Measurements from ENCODE around the gene MYD88. TPM values are rescaled to one million over a fixed set of nuclear protein-coding genes. Genes with fewer than 3 reads are reported as not detected.

The MYD88 gene
- total RNA-seq, 1 donor = 8.7 TPM

DNA sequence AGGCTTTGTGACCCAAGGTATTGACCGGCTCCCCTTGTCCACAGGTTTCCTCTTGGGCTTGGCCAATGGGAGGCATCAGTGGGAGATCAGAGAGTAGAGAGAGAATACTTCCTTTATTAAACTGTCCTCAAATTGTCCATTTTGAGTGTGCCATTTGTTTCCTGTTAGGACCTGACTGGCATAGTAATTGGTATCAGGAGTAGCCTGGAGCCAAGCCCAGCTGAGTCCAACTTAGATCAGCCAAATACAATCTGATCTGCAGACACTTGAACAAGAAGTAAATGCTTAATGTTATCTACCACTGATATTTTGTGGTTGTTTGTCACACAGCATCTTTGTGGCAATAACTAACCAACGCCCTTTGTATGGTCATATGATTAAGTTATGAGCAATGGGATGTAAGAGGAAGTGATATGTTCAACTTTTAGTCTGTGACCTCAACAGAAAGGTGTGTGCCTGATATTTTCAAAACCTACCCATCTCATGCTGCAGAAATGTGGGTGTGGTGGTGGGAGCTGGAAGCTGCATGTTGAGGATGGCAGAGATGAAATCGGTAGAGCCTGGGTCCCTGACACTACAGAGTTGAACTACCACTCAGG, 13.3 kb downstream of the MYD88 start:
- H3K4me2 ChIP-seq (ENCODE audit: insufficient read depth, low read length) = no peak overlapping the region
- peaks cover 9% of the 10 kb centered on the region for H3K4me1 ChIP-seq (ENCODE audit: insufficient read depth, low read length)
- no peak overlapping the region for H2AFZ ChIP-seq (ENCODE audit: low read length)
- H3K4me3 ChIP-seq (ENCODE audit: insufficient read depth, low read length) = no peak overlapping the region
- no peaks in the 10 kb centered on the region for H4K20me1 ChIP-seq (ENCODE audit: insufficient read depth, low read length)
- no peak overlapping the region for H3K27ac ChIP-seq (ENCODE audit: low read depth, low read length)
- H3K36me3 ChIP-seq (ENCODE audit: insufficient read depth, low read length) = no peaks in the 10 kb centered on the region
- H3K27me3 ChIP-seq (ENCODE audit: insufficient read depth, low read length) = no peaks in the 10 kb centered on the region
- TF ChIP-seq, protein P1, sequence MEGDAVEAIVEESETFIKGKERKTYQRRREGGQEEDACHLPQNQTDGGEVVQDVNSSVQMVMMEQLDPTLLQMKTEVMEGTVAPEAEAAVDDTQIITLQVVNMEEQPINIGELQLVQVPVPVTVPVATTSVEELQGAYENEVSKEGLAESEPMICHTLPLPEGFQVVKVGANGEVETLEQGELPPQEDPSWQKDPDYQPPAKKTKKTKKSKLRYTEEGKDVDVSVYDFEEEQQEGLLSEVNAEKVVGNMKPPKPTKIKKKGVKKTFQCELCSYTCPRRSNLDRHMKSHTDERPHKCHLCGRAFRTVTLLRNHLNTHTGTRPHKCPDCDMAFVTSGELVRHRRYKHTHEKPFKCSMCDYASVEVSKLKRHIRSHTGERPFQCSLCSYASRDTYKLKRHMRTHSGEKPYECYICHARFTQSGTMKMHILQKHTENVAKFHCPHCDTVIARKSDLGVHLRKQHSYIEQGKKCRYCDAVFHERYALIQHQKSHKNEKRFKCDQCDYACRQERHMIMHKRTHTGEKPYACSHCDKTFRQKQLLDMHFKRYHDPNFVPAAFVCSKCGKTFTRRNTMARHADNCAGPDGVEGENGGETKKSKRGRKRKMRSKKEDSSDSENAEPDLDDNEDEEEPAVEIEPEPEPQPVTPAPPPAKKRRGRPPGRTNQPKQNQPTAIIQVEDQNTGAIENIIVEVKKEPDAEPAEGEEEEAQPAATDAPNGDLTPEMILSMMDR (IDR thresholded peaks at IDR 0.05; ENCODE audit: extremely low read depth, low read depth, low read length) = no peak
- no peak for DNase-seq (ENCODE audit: insufficient read length, low spot score, missing footprints)
- no peaks in the 10 kb centered on the region for H3K79me2 ChIP-seq (ENCODE audit: insufficient read depth, low read length)
- no peaks in the 10 kb centered on the region for H3K9me3 ChIP-seq (ENCODE audit: low read depth, low read length)

DNA sequence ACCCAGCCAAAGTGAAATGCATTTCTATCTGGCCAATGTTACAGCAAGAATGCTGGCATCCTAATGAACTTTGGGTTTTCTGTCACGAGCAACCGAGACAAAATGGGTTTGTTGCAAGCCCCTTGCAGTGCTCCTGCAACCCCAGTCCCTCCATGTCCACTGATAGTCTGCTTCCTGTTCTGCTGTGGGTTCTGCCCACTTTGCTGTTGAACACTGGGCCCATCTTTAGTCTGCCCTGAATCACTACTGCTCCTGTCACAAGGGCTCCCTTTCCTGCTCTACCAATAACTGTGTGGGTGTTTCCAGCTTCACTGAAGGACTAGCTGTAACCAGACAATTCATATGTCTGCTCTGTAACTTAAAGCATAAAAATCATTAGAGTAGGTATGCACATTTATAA, 14.1 kb downstream of the MYD88 start:
- H3K27ac ChIP-seq (ENCODE audit: low read depth, low read length) = no peak overlapping the region
- no peak overlapping the region for H2AFZ ChIP-seq (ENCODE audit: low read length)
- H3K4me3 ChIP-seq (ENCODE audit: insufficient read depth, low read length) = no peak overlapping the region
- DNase-seq (ENCODE audit: insufficient read length, low spot score, missing footprints) = no peak
- H3K4me2 ChIP-seq (ENCODE audit: insufficient read depth, low read length) = no peak overlapping the region
- no peaks in the 10 kb centered on the region for H3K27me3 ChIP-seq (ENCODE audit: insufficient read depth, low read length)
- H3K79me2 ChIP-seq (ENCODE audit: insufficient read depth, low read length) = no peaks in the 10 kb centered on the region
- peaks cover 9% of the 10 kb centered on the region for H3K4me1 ChIP-seq (ENCODE audit: insufficient read depth, low read length)
- H4K20me1 ChIP-seq (ENCODE audit: insufficient read depth, low read length) = no peaks in the 10 kb centered on the region
- TF ChIP-seq, protein P1 (IDR thresholded peaks at IDR 0.05; ENCODE audit: extremely low read depth, low read depth, low read length) = no peak
- H3K36me3 ChIP-seq (ENCODE audit: insufficient read depth, low read length) = no peaks in the 10 kb centered on the region
- H3K9me3 ChIP-seq (ENCODE audit: low read depth, low read length) = no peaks in the 10 kb centered on the region

DNA sequence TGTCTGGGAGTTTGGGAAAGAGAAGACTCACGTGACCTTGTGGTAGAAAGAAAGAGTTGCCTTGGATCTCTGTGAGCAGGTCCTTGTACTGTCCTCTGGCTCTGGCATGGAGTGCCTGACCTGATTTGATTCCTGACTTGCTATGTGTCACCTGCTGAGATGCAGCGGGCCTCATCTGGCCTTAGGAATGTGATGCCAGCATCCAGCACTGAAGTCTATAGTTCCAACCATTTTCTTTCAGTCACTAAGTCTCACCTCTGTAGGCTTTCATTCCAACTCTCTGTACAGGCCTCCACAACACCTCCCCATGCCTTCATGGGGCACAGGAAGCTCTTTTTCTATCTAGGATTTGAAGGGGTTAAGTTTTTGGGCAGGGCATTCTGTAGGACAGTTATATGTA, 14.8 kb downstream of the MYD88 start:
- peaks cover 9% of the 10 kb centered on the region for H3K4me1 ChIP-seq (ENCODE audit: insufficient read depth, low read length)
- no peaks in the 10 kb centered on the region for H4K20me1 ChIP-seq (ENCODE audit: insufficient read depth, low read length)
- DNase-seq (ENCODE audit: insufficient read length, low spot score, missing footprints) = no peak
- no peak overlapping the region for H3K4me3 ChIP-seq (ENCODE audit: insufficient read depth, low read length)
- H3K79me2 ChIP-seq (ENCODE audit: insufficient read depth, low read length) = no peaks in the 10 kb centered on the region
- TF ChIP-seq, protein P1 (IDR thresholded peaks at IDR 0.05; ENCODE audit: extremely low read depth, low read depth, low read length) = no peak
- no peaks in the 10 kb centered on the region for H3K9me3 ChIP-seq (ENCODE audit: low read depth, low read length)
- H2AFZ ChIP-seq (ENCODE audit: low read length) = no peak overlapping the region
- H3K4me2 ChIP-seq (ENCODE audit: insufficient read depth, low read length) = no peak overlapping the region
- H3K36me3 ChIP-seq (ENCODE audit: insufficient read depth, low read length) = no peaks in the 10 kb centered on the region
- no peak overlapping the region for H3K27ac ChIP-seq (ENCODE audit: low read depth, low read length)
- no peaks in the 10 kb centered on the region for H3K27me3 ChIP-seq (ENCODE audit: insufficient read depth, low read length)

DNA sequence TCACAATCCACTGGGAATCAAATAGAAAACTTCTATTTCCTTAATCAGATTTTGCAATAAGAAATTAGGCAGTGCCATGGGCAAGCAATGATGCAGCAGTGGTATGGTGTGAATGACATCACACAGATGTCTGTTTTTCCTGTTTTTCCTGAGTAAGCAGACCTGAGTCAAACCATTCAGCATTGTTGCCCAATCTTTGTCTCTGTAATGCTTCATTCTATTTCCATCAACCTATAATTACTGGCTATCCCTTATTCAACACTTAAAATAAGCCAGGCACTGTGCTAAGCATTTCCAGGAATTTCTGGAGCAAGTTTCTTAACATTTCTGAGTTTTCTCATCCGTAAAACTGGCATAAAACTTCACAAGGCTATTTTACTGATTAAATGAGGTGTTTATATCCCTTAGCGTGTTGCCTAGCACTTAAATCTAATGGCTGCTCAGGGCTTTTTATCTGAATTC, 15.6 kb downstream of the MYD88 start:
- H3K4me1 ChIP-seq (ENCODE audit: insufficient read depth, low read length) = peaks cover 9% of the 10 kb centered on the region
- H3K36me3 ChIP-seq (ENCODE audit: insufficient read depth, low read length) = no peaks in the 10 kb centered on the region
- H3K9me3 ChIP-seq (ENCODE audit: low read depth, low read length) = no peaks in the 10 kb centered on the region
- no peak overlapping the region for H2AFZ ChIP-seq (ENCODE audit: low read length)
- H3K4me3 ChIP-seq (ENCODE audit: insufficient read depth, low read length) = no peak overlapping the region
- H3K79me2 ChIP-seq (ENCODE audit: insufficient read depth, low read length) = no peaks in the 10 kb centered on the region
- TF ChIP-seq, protein P1 (IDR thresholded peaks at IDR 0.05; ENCODE audit: extremely low read depth, low read depth, low read length) = no peak
- DNase-seq (ENCODE audit: insufficient read length, low spot score, missing footprints) = no peak
- no peaks in the 10 kb centered on the region for H3K27me3 ChIP-seq (ENCODE audit: insufficient read depth, low read length)
- no peak overlapping the region for H3K4me2 ChIP-seq (ENCODE audit: insufficient read depth, low read length)
- H3K27ac ChIP-seq (ENCODE audit: low read depth, low read length) = peak overlapping the region; percentile 21
- H4K20me1 ChIP-seq (ENCODE audit: insufficient read depth, low read length) = no peaks in the 10 kb centered on the region

All from osteoblast (primary cell).